ENCODE results near the gene ATG7. TPM values are rescaled to one million over a fixed set of nuclear protein-coding genes. Genes with fewer than 3 reads are reported as not detected.
"Not testable (repeated sequence)": the region's sequence is repeated elsewhere in the genome, so short reads cannot be mapped to it uniquely, and the experiment has no call there.

ATG7 gene
- total RNA-seq, 2 experiments from 2014 or later, result 30.5 to 33.6 TPM

- H3K27me3 Mint-ChIP-seq; DNase-seq; H3K27ac Mint-ChIP-seq; POLR2A ChIA-PET; CTCF ChIA-PET; intact Hi-C loops (cut with micrococcal nuclease); H3K9me3 Mint-ChIP-seq; H3K4me3 Mint-ChIP-seq; H3K4me1 Mint-ChIP-seq (ENCODE audit: low read depth): not testable (repeated sequence)
- H3K36me3 Mint-ChIP-seq, result peaks cover 14% of the 10 kb centered on the region
Measured at GRCh38 chr3:11488356-11488755, 216.2 kb downstream of the ATG7 start.

DNA sequence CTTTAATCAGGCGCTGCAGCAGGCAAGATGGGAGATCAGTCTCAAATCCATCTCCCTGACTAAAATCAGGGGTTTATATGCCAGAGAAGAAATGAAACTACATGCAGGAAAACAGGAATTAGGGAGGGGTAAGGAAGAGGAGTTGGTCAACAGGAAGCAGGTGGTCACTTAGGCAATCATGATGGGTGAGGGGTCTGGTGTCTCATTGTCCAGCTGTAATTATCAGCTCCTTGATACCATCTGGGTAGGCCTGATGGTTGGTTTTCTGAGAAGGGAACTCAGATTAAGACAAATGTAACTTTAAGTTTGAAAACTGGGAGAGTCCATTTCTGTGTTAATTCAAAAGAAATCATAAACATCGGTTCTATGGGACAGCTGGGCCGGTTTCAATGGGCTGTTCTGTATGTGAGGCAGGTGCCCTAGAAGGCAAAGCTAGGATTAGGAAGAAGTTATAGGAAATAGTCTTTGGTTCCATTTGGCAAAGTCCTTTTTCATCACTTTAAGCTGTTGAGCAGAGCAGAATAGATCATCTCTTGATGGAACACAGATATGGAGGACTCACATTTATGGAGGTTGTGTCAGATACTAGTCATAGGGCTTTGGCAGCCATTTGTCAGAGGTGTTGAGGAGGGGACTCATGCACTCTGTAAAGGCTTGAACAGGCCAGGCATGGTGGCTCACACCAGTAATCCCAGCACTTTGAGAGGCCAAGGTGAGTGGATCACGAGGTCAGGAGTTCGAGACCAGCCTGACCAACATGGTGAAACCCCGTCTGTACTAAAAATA, 222.1 kb downstream of the ATG7 start:
- intact Hi-C loops (cut with micrococcal nuclease), result no loop called here
- ChIA-PET CTCF (no interaction called here), POLR2A (no interaction called here)
- Mint-ChIP-seq H3K27ac (no peak overlapping the region), H3K4me1 (ENCODE audit: low read depth) (no peaks in the 10 kb centered on the region), H3K36me3 (peaks cover 10% of the 10 kb centered on the region), H3K4me3 (no peak overlapping the region), H3K27me3 (no peaks in the 10 kb centered on the region), H3K9me3 (peaks cover 2% of the 10 kb centered on the region)
- no peak for DNase-seq

GRCh38 chr3:11495948-11496557, 223.9 kb downstream of the ATG7 start:
- peaks cover 8% of the 10 kb centered on the region for H3K36me3 Mint-ChIP-seq
- POLR2A ChIA-PET, result no interaction called here
- H3K4me1 Mint-ChIP-seq (ENCODE audit: low read depth), result no peaks in the 10 kb centered on the region
- intact Hi-C loops (cut with micrococcal nuclease), result no loop called here
- CTCF ChIA-PET, result no interaction called here
- H3K4me3 Mint-ChIP-seq, result no peak overlapping the region
- H3K9me3 Mint-ChIP-seq, result peaks cover under 1% of the 10 kb centered on the region
- no peaks in the 10 kb centered on the region for H3K27me3 Mint-ChIP-seq
- H3K27ac Mint-ChIP-seq, result no peak overlapping the region
- DNase-seq, result no peak

DNA sequence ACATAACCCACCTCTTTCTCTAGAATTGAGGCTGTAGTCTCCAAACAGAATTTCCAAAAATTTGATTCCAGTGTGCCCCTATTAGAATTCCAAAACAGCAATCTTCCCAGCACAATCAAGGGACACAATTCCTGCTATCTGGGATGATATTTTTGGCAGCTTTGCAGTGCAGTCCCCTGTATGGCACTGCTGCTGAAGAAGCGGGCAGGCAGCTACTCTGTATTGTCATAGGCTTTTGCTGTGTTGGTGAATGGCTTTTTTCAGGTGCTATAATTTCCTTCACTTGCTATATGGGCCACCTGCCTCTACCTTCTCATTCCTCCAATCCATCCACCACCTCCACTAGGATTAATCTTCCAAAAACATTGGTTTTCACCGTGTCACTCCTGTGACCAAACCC, 226.0 kb downstream of the ATG7 start:
- H3K36me3 Mint-ChIP-seq, result peaks cover 8% of the 10 kb centered on the region
- no peaks in the 10 kb centered on the region for H3K4me1 Mint-ChIP-seq (ENCODE audit: low read depth)
- POLR2A ChIA-PET, result no interaction called here
- no peaks in the 10 kb centered on the region for H3K27me3 Mint-ChIP-seq
- H3K9me3 Mint-ChIP-seq, result no peaks in the 10 kb centered on the region
- H3K27ac Mint-ChIP-seq, result no peak overlapping the region
- H3K4me3 Mint-ChIP-seq, result no peak overlapping the region
- CTCF ChIA-PET, result no interaction called here
- intact Hi-C loops (cut with micrococcal nuclease), result no loop called here
- no peak for DNase-seq

DNA sequence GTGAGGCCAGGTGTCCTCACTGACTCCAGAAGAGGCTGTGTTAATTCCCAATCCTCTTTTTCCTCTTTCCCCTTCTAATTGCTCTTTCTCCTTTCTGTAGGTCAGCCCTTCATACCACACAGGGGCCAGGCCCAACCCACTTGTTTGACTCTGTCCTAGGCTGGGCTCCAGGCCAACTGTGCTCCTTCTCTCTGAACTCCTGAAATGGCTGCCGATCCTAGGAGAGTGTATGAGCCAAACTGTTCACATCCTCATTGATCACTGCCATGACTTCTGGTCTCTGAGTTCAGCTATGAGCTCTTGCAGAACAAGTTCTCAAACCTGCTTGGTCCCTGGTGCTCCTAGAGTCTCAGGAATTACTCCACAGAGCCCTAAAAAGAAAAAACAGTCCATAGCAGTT, 226.4 kb downstream of the ATG7 start:
- ChIA-PET CTCF (no interaction called here), POLR2A (no interaction called here)
- intact Hi-C loops (cut with micrococcal nuclease), result no loop called here
- DNase-seq, result no peak
- Mint-ChIP-seq H3K9me3 (no peaks in the 10 kb centered on the region), H3K36me3 (peaks cover 5% of the 10 kb centered on the region), H3K4me1 (ENCODE audit: low read depth) (no peaks in the 10 kb centered on the region), H3K27ac (no peak overlapping the region), H3K27me3 (no peaks in the 10 kb centered on the region), H3K4me3 (no peak overlapping the region)

DNA sequence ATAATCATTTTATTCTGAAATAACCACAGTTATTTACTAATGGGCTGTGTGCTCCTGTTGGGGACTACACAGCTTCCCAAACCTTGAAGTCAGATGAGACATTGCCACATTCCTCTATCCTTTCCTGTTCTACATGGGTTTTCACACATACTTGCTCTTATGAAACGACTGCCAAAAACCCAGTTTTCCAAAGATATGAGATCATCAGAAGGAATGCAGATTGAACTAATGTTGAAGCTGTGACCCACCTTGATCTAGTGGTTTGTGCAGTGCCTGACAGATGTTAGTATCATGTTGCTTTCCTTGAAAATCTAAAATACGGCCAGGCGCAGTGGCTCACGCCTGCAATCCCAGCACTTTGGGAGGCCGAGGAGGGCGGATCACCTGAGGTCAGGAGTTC, 226.9 kb downstream of the ATG7 start:
- Mint-ChIP-seq H3K27me3 (no peaks in the 10 kb centered on the region), H3K9me3 (no peaks in the 10 kb centered on the region), H3K4me3 (no peak overlapping the region), H3K4me1 (ENCODE audit: low read depth) (no peaks in the 10 kb centered on the region), H3K27ac (no peak overlapping the region), H3K36me3 (peaks cover 5% of the 10 kb centered on the region)
- ChIA-PET POLR2A (no interaction called here), CTCF (no interaction called here)
- no peak for DNase-seq
- intact Hi-C loops (cut with micrococcal nuclease), result no loop called here

DNA sequence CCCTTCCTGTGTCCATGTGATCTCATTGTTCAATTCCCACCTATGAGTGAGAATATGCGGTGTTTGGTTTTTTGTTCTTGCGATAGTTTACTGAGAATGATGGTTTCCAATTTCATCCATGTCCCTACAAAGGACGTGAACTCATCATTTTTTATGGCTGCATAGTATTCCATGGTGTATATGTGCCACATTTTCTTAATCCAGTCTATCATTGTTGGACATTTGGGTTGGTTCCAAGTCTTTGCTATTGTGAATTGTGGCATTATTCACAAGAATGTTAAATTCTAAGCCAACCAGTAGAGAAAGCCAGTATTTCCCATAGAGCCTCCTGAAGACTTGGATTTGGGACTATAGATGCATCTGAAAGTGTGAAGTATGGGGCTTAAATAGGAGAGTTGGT, 230.2 kb downstream of the ATG7 start:
- H3K9me3 Mint-ChIP-seq; H3K36me3 Mint-ChIP-seq; H3K4me3 Mint-ChIP-seq; intact Hi-C loops (cut with micrococcal nuclease); H3K4me1 Mint-ChIP-seq (ENCODE audit: low read depth); POLR2A ChIA-PET; H3K27ac Mint-ChIP-seq; H3K27me3 Mint-ChIP-seq; DNase-seq: not testable (repeated sequence)
- CTCF ChIA-PET, result interaction anchor here (0.9 kb wide), 1 partner anchor 24 kb away, joined by 3 read pairs; no protein-coding TSS in a partner anchor

GRCh38 chr3:11507719-11508118, 235.5 kb downstream of the ATG7 start:
- Mint-ChIP-seq H3K27ac (no peak overlapping the region), H3K36me3 (peaks cover 9% of the 10 kb centered on the region), H3K27me3 (no peaks in the 10 kb centered on the region), H3K9me3 (no peaks in the 10 kb centered on the region), H3K4me3 (no peak overlapping the region), H3K4me1 (ENCODE audit: low read depth) (no peaks in the 10 kb centered on the region)
- ChIA-PET CTCF (no interaction called here), POLR2A (no interaction called here)
- intact Hi-C loops (cut with micrococcal nuclease), result no loop called here
- no peak for DNase-seq

- no peak for DNase-seq
- H3K4me1 Mint-ChIP-seq (ENCODE audit: low read depth), result no peaks in the 10 kb centered on the region
Measured at GRCh38 chr3:11508346-11509172, 236.4 kb downstream of the ATG7 start.

DNA sequence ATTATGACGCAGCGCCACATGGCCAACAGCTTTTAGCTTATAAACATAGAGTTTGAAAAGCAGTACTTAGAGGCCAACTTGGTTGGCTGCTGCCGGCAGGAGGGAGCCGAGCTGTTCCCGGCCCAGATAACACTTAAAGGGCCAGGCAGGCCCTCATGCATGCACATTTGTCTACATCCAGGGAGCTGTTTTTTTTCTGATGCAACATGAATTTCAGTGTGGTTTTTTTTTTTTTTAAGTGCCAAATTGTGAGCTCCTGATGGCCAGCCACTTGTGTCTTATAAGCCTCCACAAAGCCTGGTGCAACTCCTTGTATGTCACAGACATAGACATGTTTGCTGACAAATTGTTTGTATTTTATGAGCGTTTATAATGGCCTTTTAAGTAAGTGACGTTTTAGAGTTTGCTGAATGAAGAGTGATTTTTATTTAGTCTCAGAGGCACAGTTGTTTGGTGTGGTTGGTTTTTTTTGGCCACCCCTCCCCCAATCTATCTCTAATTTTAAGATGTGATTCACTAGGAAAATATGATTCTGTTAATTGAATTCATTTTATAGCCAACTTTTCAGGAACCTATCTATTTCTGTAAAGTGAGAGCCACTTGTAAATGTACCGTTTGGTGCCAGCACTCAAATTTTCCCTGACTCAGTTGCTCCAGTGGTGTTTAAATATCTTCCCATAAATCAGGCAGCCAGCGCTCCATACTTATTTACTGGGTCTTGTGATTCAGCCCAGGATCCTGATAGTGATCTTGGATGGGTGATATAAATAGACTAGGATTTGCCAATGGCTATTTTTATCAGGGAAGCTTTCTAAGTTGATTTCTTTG, 237.2 kb downstream of the ATG7 start:
- H3K4me1 Mint-ChIP-seq (ENCODE audit: low read depth), result peaks cover 4% of the 10 kb centered on the region
- H3K4me3 Mint-ChIP-seq, result no peak overlapping the region
- H3K27me3 Mint-ChIP-seq, result no peaks in the 10 kb centered on the region
- no peak overlapping the region for H3K27ac Mint-ChIP-seq
- H3K9me3 Mint-ChIP-seq, result no peaks in the 10 kb centered on the region
- intact Hi-C loops (cut with micrococcal nuclease), result no loop called here
- DNase-seq, result no peak
- peaks cover 9% of the 10 kb centered on the region for H3K36me3 Mint-ChIP-seq
- CTCF ChIA-PET, result no interaction called here
- POLR2A ChIA-PET, result no interaction called here

More at GRCh38 chr3:11508346-11509172, 236.4 kb downstream of the ATG7 start:
- ChIA-PET POLR2A (no interaction called here), CTCF (no interaction called here)
- Mint-ChIP-seq H3K27ac (no peak overlapping the region), H3K27me3 (no peaks in the 10 kb centered on the region), H3K9me3 (no peaks in the 10 kb centered on the region), H3K4me3 (no peak overlapping the region), H3K36me3 (peaks cover 9% of the 10 kb centered on the region)
- intact Hi-C loops (cut with micrococcal nuclease), result no loop called here

GRCh38 chr3:11510001-11510340, 237.8 kb downstream of the ATG7 start:
- H3K27ac Mint-ChIP-seq, result no peak overlapping the region
- H3K27me3 Mint-ChIP-seq, result no peaks in the 10 kb centered on the region
- intact Hi-C loops (cut with micrococcal nuclease), result no loop called here
- no peaks in the 10 kb centered on the region for H3K9me3 Mint-ChIP-seq
- DNase-seq, result no peak
- peaks cover 9% of the 10 kb centered on the region for H3K36me3 Mint-ChIP-seq
- no peak overlapping the region for H3K4me3 Mint-ChIP-seq
- POLR2A ChIA-PET, result no interaction called here
- CTCF ChIA-PET, result no interaction called here
- H3K4me1 Mint-ChIP-seq (ENCODE audit: low read depth), result peaks cover 6% of the 10 kb centered on the region

DNA sequence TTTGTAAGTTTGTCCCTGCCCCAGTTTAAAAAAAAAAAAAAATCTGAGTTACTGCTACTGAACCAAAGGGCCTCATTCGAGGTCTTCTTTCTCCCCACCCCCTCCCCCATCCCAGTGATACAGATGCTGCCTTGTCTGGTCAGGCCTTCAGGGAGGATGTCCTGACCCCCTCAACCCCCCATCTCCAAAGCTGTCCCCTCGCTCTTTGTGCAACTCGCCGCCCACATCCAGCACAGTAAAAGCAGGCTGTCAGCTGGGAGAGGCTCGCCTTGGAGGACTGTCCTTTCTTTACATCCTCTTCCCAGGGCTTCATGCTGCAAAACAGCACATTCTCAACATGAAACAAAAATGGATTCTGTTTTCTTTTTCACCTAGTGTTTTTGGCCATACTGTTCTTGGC, 238.2 kb downstream of the ATG7 start:
- intact Hi-C loops (cut with micrococcal nuclease), result no loop called here
- Mint-ChIP-seq H3K27ac (no peak overlapping the region), H3K4me3 (no peak overlapping the region), H3K4me1 (ENCODE audit: low read depth) (peaks cover 6% of the 10 kb centered on the region), H3K9me3 (no peaks in the 10 kb centered on the region), H3K27me3 (no peaks in the 10 kb centered on the region), H3K36me3 (peaks cover 9% of the 10 kb centered on the region)
- CTCF ChIA-PET, result no interaction called here
- POLR2A ChIA-PET, result no interaction called here
- no peak for DNase-seq

All from activated CD4-positive, alpha-beta memory T cell treated with anti-CD3 and anti-CD28 coated beads for 36 hours (primary cell).